GM20000 (cell line): ENCODE results near the gene ILF3.

Source experiments
- DNase-seq: peaks from one replicate; pipeline ENCODE4 v3.0.0; 2012; ENCODE audit warnings: low spot score
- TF ChIP-seq, protein P1 (sequence below): IDR thresholded peaks from 2 replicates; pipeline ENCODE4 v1.5.1; 2012; ENCODE audit warnings: mild to moderate bottlenecking, control low read depth; ENCODE audit errors: extremely low read depth, missing control alignments

The ILF3 gene

DNA sequence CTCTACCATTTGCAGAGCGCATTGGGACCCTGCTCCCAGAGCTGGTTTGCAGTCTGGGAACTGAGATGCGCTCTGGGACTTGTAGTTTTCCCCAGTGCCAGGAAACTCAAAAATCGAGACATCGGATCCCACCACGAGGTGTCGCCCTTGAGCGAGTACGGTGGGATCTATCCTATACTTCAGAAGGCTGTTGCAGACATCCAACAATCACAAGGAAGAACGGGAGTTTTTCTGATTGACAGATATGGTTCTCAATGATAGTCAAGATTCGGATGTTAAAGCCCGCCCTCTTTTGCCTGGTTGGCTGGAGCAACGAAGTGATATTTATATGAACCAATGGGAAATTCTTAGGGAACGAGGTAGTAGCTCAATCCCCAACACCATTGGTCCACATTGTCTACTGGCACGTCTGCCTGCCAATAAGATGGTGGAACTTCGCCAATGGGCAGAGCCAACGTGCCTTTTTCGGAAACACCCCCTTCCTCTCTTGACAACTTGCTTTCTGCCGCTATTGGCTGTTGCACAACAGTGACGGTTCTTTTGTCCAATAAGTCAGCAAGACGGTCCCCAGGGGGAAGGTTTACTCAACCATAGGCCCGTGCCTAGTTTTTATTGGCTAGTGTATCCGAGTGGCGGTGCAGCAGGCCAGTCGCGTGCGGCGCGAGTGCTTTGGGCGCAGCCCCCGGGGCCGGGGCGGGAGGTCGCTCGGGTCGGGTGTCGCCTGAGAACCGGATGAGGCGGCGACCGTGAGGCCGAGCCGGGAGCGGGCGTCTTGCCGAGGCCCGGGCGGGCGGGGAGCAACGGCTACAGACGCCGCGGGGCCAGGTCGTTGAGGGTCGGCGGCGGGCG lies 63.4 kb downstream of the ILF3 start, which contains the start of gene DNM2:
Gene DNM2, plus strand, starts transcription at position 724 of the 849 bp plus-strand sequence. CDS start 164 bp downstream, outside the sequence.
- DNase-seq: peak; percentile 98
- TF ChIP-seq, protein P1, sequence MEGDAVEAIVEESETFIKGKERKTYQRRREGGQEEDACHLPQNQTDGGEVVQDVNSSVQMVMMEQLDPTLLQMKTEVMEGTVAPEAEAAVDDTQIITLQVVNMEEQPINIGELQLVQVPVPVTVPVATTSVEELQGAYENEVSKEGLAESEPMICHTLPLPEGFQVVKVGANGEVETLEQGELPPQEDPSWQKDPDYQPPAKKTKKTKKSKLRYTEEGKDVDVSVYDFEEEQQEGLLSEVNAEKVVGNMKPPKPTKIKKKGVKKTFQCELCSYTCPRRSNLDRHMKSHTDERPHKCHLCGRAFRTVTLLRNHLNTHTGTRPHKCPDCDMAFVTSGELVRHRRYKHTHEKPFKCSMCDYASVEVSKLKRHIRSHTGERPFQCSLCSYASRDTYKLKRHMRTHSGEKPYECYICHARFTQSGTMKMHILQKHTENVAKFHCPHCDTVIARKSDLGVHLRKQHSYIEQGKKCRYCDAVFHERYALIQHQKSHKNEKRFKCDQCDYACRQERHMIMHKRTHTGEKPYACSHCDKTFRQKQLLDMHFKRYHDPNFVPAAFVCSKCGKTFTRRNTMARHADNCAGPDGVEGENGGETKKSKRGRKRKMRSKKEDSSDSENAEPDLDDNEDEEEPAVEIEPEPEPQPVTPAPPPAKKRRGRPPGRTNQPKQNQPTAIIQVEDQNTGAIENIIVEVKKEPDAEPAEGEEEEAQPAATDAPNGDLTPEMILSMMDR: peak; percentile 20

DNA sequence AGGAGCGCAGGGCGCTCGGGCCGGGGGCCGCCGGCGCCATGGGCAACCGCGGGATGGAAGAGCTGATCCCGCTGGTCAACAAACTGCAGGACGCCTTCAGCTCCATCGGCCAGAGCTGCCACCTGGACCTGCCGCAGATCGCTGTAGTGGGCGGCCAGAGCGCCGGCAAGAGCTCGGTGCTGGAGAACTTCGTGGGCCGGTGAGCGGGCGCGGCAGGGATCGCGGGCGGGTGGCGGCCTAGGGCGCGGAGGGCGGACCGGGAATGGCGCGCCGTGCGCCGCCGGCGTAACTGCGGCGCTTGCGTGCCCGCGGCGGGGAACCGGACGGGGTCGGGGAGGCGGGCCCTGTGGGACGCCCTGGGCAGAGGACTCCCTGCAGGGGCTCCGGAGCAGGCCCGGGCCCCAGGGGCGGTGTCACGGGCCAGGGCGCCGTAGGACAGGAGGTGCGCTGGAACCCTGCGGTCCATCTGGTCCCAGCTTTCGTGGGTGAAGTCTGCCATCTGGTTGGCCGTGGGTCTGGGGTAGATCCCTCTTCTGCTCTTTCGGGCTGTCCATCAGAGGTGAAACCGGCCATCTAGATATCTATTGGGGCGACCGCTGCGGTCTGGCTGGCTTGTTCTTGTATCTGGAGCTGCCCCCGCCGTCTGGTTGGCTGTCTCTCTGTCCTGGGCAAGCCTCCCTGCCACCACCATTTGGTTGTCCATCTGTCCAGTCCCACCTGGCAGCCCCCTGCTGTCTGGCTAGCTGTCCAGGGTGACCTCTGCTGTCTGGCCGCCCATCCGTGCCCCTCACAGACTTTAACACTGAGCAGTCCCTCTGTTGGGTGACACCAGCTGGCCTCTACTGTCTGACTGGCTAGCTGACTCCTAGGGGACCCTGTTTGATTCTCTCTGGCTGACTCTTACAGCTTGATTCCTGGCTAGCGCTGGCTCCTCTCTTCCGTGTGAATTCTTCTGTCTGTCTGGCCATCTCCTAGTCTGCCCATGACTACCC lies 64.4 kb downstream of the ILF3 start:
- TF ChIP-seq, protein P1: no peak
- peak; percentile 63 for DNase-seq

DNA sequence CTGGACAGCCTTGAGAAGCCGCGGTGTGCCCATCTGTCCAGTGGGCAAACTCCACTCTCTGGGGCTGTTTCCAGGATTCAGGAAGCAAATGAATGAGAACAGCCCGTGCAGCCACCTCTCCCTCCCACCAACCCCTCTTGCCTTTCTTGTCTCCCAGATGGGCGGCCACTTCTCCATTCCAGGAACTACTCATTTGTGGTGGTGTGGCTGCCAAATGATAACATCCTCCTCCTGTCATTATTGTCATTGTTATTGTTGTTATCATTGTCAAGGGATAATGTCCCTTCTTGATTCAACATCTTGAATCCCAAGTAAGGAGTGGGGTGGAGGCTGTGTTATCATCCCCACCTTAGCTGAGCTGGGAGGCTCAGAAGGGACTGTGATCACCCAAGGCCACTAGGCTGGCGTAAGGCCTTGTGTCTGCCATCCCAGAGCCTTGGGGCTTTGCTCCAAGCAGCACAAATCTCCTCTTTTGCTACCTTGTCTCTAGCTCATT lies 65.4 kb downstream of the ILF3 start:
- TF ChIP-seq, protein P1: no peak
- DNase-seq: no peak

DNA sequence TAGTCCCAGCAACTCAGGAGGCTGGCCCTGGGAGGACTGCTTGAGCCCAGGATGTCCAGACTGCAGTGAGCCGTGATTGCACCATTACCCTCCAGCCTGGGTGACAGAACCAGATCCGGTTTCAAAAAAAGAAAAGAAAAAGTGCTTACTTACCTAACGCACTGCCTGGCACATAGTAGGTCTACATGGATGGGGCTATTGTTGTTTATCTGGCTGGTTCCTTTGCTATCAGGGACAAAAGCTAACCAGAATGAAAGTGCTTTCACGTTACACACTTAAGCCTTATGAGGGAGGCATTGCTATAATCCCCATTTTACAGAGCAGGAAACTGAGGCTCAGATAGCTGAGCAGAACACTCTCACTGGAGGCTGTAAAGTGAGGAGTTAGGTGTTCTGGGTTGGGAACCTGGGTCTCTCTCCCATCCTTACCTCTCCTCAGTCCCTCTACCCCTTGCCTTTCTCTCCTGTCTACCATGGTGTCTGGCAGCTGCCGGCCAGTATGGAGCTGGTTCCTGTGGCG lies 66.5 kb downstream of the ILF3 start:
- TF ChIP-seq, protein P1: no peak
- DNase-seq: no peak

DNA sequence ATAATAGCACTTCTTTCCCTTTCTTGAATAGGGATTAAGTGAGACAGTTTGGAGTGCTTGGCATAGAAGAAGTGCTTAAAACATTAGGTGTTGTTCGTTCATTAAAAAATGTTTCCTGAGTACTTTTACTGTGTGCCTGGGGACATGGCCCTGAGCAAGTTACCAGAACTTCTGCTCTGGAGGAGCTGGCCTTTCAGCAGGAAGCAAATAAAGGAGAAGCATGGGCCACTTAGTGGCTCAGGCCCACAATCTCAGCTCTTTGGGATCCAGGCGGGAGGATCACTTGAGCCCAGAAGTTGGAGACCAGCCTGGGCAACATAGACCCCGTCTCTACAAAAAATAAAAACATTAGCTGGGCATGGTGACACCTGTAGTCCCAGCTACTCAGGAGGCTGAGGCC lies 69.4 kb downstream of the ILF3 start:
- TF ChIP-seq, protein P1: no peak

DNA sequence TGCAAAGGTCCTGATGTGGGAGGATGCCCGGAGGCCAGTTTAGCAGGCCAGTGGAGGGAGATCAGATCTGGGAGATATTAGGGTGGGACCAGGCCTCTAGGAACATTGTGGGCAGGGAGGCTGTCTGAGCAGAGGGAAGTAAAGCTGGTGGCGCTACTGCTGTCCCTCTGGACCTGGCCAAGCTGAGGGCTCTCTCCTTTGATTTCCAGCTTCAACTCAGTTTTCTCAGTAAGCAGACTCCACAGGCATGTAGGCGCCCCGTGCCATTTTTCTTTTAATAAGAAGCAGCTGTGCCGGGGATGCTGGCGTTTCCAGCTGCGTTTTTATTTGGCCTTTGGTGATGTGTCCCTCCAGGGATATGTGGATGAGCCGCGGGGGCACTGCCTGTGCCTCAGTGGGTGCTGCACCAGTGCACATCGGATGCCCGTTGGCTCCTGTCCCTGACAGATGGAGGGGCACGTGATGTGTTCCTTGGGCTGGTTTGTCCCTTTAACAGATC lies 70.5 kb downstream of the ILF3 start:
- no peak for DNase-seq

More for the DNA sequence above, 69.4 kb downstream of the ILF3 start:
- DNase-seq: no peak

More for the DNA sequence above, 70.5 kb downstream of the ILF3 start:
- TF ChIP-seq, protein P1: no peak
